MCF 10A (cell line): Measurements from ENCODE around the gene DOC2B. TPM values are rescaled to one million over a fixed set of nuclear protein-coding genes. Genes with fewer than 3 reads are reported as not detected.
A peak's percentile ranks its signal among the peaks of the same experiment; 100 is the strongest.
"Not testable (repeated sequence)": the region's sequence is repeated elsewhere in the genome, so short reads cannot be mapped to it uniquely, and the experiment has no call there.

Experiments
- BruUV-seq: library from RNA; stranded (reverse); fragments of 400-500 nt; replicated peaks from 2 replicates; lab custom pipeline; 2021; lab: Mats Ljungman, UMichigan
- CTCF ChIA-PET: fragments of 300-600 bp; sonication (Branson Sonifier 250); formaldehyde crosslinking; extraction: SDS; loops from one replicate; lab custom pipeline; 2021; ENCODE audit warnings: antibody characterized with exemption, inconsistent platforms; lab: Yijun Ruan, JAX
- POLR2A ChIA-PET: fragments of 300-600, 350-650 bp; sonication (Branson Sonifier 250); formaldehyde crosslinking; extraction: SDS; loops from one replicate; lab custom pipeline; 2020; ENCODE audit warnings: antibody characterized with exemption, inconsistent platforms; lab: Yijun Ruan, JAX
- DNase-seq: peaks from one replicate; pipeline ENCODE4 v3.0.0-alpha.2; 2018; ENCODE audit not compliant: unreplicated experiment
- H3K27ac Mint-ChIP-seq: one replicate; pipeline ENCODE4 v1.8.0; 2022; ENCODE audit warnings: mild to moderate bottlenecking, low read depth, mixed read lengths; ENCODE audit not compliant: unreplicated experiment
- H3K27me3 Mint-ChIP-seq: one replicate; pipeline ENCODE4 v1.8.0; 2022; ENCODE audit warnings: mixed read lengths; ENCODE audit not compliant: insufficient read depth, unreplicated experiment
- H3K36me3 Mint-ChIP-seq: one replicate; pipeline ENCODE4 v1.8.0; 2022; ENCODE audit warnings: mild to moderate bottlenecking, moderate library complexity, mixed read lengths; ENCODE audit not compliant: insufficient read depth, unreplicated experiment
- H3K4me1 Mint-ChIP-seq: one replicate; pipeline ENCODE4 v1.8.0; 2022; ENCODE audit warnings: mixed read lengths; ENCODE audit not compliant: insufficient read depth, unreplicated experiment
- H3K4me3 Mint-ChIP-seq: one replicate; pipeline ENCODE4 v1.8.0; 2022; ENCODE audit warnings: mild to moderate bottlenecking, moderate library complexity, mixed read lengths; ENCODE audit not compliant: unreplicated experiment
- H3K9me3 Mint-ChIP-seq: one replicate; pipeline ENCODE4 v1.8.0; 2022; ENCODE audit warnings: mixed read lengths; ENCODE audit not compliant: unreplicated experiment
- intact Hi-C: fragments of 100-400 bp; cut with micrococcal nuclease; formaldehyde crosslinking; loops from 2 replicates; pipeline ENCODE4 v1.14.1; 2022
- total RNA-seq: library from RNA; stranded (reverse); gene quantifications from 2 replicates; pipeline ENCODE4 v1.2.3, GENCODE V29; 2022
- TF ChIP-seq, protein P1 (sequence below): fragments of 200-600 bp; IDR thresholded peaks from one replicate; pipeline ENCODE4 v1.8.0; 2022; ENCODE audit warnings: antibody characterized with exemption, mild to moderate bottlenecking; ENCODE audit not compliant: unreplicated experiment

DOC2B gene
- total RNA-seq, 1 experiment from 2014 or later: not detected

- Mint-ChIP-seq H3K4me1 (peaks cover 7% of the 10 kb centered on the region), H3K4me3 (no peak overlapping the region), H3K27ac (no peak overlapping the region), H3K9me3 (no peaks in the 10 kb centered on the region), H3K36me3 (no peaks in the 10 kb centered on the region), H3K27me3 (no peaks in the 10 kb centered on the region)
- intact Hi-C loops: no loop called here
- ChIA-PET CTCF (no interaction called here), POLR2A (no interaction called here)
- BruUV-seq: no TSS peak
- no peak for DNase-seq
- TF ChIP-seq, protein P1, sequence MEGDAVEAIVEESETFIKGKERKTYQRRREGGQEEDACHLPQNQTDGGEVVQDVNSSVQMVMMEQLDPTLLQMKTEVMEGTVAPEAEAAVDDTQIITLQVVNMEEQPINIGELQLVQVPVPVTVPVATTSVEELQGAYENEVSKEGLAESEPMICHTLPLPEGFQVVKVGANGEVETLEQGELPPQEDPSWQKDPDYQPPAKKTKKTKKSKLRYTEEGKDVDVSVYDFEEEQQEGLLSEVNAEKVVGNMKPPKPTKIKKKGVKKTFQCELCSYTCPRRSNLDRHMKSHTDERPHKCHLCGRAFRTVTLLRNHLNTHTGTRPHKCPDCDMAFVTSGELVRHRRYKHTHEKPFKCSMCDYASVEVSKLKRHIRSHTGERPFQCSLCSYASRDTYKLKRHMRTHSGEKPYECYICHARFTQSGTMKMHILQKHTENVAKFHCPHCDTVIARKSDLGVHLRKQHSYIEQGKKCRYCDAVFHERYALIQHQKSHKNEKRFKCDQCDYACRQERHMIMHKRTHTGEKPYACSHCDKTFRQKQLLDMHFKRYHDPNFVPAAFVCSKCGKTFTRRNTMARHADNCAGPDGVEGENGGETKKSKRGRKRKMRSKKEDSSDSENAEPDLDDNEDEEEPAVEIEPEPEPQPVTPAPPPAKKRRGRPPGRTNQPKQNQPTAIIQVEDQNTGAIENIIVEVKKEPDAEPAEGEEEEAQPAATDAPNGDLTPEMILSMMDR: no peak
Measured at GRCh38 chr17:200586-200985, 19.1 kb upstream of the DOC2B start.

GRCh38 chr17:199806-200545 is 18.5 kb upstream of the DOC2B start:
- ChIA-PET CTCF (no interaction called here), POLR2A (no interaction called here)
- H3K4me3 Mint-ChIP-seq: no peak overlapping the region
- no peaks in the 10 kb centered on the region for H3K27me3 Mint-ChIP-seq
- TF ChIP-seq, protein P1: no peak
- no peaks in the 10 kb centered on the region for H3K9me3 Mint-ChIP-seq
- BruUV-seq: no TSS peak
- H3K4me1 Mint-ChIP-seq: peaks cover 7% of the 10 kb centered on the region
- DNase-seq: peak; percentile 8
- intact Hi-C loops: no loop called here
- no peaks in the 10 kb centered on the region for H3K36me3 Mint-ChIP-seq
- no peak overlapping the region for H3K27ac Mint-ChIP-seq

- Mint-ChIP-seq H3K27me3 (no peaks in the 10 kb centered on the region), H3K9me3 (no peaks in the 10 kb centered on the region), H3K4me3 (no peak overlapping the region), H3K36me3 (no peaks in the 10 kb centered on the region), H3K4me1 (peaks cover 7% of the 10 kb centered on the region), H3K27ac (no peak overlapping the region)
- no TSS peak for BruUV-seq
- TF ChIP-seq, protein P1: no peak
- intact Hi-C loops: no loop called here
- no peak for DNase-seq
- CTCF ChIA-PET: no interaction called here
- POLR2A ChIA-PET: no interaction called here
Measured at GRCh38 chr17:199191-199604, 17.7 kb upstream of the DOC2B start.

DNA sequence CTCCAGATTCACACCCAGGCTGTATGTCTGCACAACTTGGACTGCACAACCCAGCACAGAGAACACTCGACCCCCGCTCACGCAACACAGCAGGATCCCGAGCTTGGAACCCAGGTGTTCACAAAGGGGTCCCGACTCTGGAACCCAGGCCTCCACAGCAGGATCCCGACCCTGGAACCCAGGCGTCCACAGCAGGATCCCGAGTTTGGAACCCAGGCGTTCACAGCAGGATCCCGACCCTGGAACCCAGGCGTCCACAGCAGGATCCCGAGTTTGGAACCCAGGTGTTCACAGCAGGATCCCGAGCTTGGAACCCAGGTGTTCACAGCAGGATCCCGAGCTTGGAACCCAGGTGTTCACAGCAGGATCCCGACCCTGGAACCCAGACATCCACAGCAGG is 16.8 kb upstream of the DOC2B start:
- H3K27me3 Mint-ChIP-seq, H3K36me3 Mint-ChIP-seq, BruUV-seq, H3K9me3 Mint-ChIP-seq, H3K27ac Mint-ChIP-seq, CTCF ChIA-PET, H3K4me1 Mint-ChIP-seq, H3K4me3 Mint-ChIP-seq, intact Hi-C loops, DNase-seq, POLR2A ChIA-PET: not testable (repeated sequence)
